ENCODE results near the gene TNFRSF18. TPM values are rescaled to one million over a fixed set of nuclear protein-coding genes. Genes with fewer than 3 reads are reported as not detected.

Gene TNFRSF18
- total RNA-seq, 1 donor from 2014 or later: 26.8 TPM

- intact Hi-C loops (cut with micrococcal nuclease): no loop called here
Observed at GRCh38 chr1:1240822-1241587, 34.6 kb upstream of the TNFRSF18 start.

- intact Hi-C loops (cut with micrococcal nuclease): no loop called here
Observed at GRCh38 chr1:1240348-1240732, 33.9 kb upstream of the TNFRSF18 start.

- intact Hi-C loops (cut with micrococcal nuclease): no loop called here
Observed at GRCh38 chr1:1239614-1240347, 33.4 kb upstream of the TNFRSF18 start.

GRCh38 chr1:1239227-1239613, 32.8 kb upstream of the TNFRSF18 start:
- intact Hi-C loops (cut with micrococcal nuclease): no loop called here

GRCh38 chr1:1238702-1239178, 32.3 kb upstream of the TNFRSF18 start:
- intact Hi-C loops (cut with micrococcal nuclease): no loop called here

- intact Hi-C loops (cut with micrococcal nuclease): no loop called here
Observed at GRCh38 chr1:1237874-1238701, 31.7 kb upstream of the TNFRSF18 start.

- intact Hi-C loops (cut with micrococcal nuclease): no loop called here
Observed at GRCh38 chr1:1236945-1237873, 30.8 kb upstream of the TNFRSF18 start.

GRCh38 chr1:1236176-1236763, 29.9 kb upstream of the TNFRSF18 start:
- intact Hi-C loops (cut with micrococcal nuclease): no loop called here

GRCh38 chr1:1235016-1235744, 28.8 kb upstream of the TNFRSF18 start:
- intact Hi-C loops (cut with micrococcal nuclease): no loop called here

GRCh38 chr1:1234180-1234808, 27.9 kb upstream of the TNFRSF18 start:
- intact Hi-C loops (cut with micrococcal nuclease): no loop called here

GRCh38 chr1:1233567-1233892, 27.1 kb upstream of the TNFRSF18 start:
- intact Hi-C loops (cut with micrococcal nuclease): loop anchor here (2.0 kb wide), 1 partner anchor 17 kb away; no protein-coding TSS in a partner anchor

- intact Hi-C loops (cut with micrococcal nuclease): loop anchor here (1.0 to 2.0 kb wide), 3 partner anchors 18 to 117 kb away; partner anchors contain the start of genes C1orf159 and UBE2J2
Observed at GRCh38 chr1:1232796-1233566, 26.6 kb upstream of the TNFRSF18 start.

GRCh38 chr1:1232208-1232795, 25.9 kb upstream of the TNFRSF18 start, which contains the start of gene B3GALT6:
B3GALT6 (plus strand) TSS chr1:1232237; CDS start chr1:1232279, 42 bp downstream.
- intact Hi-C loops (cut with micrococcal nuclease): loop anchor here (1.0 to 2.0 kb wide), 3 partner anchors 18 to 116 kb away; partner anchors contain the start of genes C1orf159 and UBE2J2

GRCh38 chr1:1231400-1232207, 25.2 kb upstream of the TNFRSF18 start, which contains the start of gene SDF4:
SDF4 (minus strand) TSS chr1:1232001; CDS start chr1:1228772, 3,229 bp downstream.
- intact Hi-C loops (cut with micrococcal nuclease): loop anchor here (1.0 to 2.0 kb wide), 4 partner anchors 19 to 115 kb away; partner anchors contain the start of genes C1orf159 and UBE2J2

- intact Hi-C loops (cut with micrococcal nuclease): loop anchor here (2.0 kb wide), 1 partner anchor 108 kb away; no protein-coding TSS in a partner anchor
Observed at GRCh38 chr1:1230656-1231399, 24.4 kb upstream of the TNFRSF18 start.

GRCh38 chr1:1229770-1230169, 23.4 kb upstream of the TNFRSF18 start:
- intact Hi-C loops (cut with micrococcal nuclease): loop anchor here (2.0 kb wide), 1 partner anchor 107 kb away; no protein-coding TSS in a partner anchor

Measured in T-helper 2 cell treated with Interferon-gamma antibody and Interleukin-4, amounts not matched to agents 100 ng/mL and 5 ng/mL, for 36 hours (primary cell).